Natural killer cell (primary cell): ENCODE measurements around the gene DCHS2. TPM values are rescaled to one million over a fixed set of nuclear protein-coding genes. Genes with fewer than 3 reads are reported as not detected.

Experiments used
- ATAC-seq, 3 donors: fragments of 150-1000 bp in 2 of 3; fragments of 200-7000 bp in 1 of 3; cut with Tn5 transposase; 1 replicate in 1 of 3; 2 replicates in 2 of 3; pipeline ENCODE4 v1.10.0; 2021; ENCODE audit warnings: mild to moderate bottlenecking in 2 of 3, moderate library complexity in 2 of 3
- DNase-seq, 2 donors: peaks; one replicate each; pipeline versions ENCODE4 v3.0.0 to v3.0.0-alpha.2; 2013 to 2021; ENCODE audit warnings: mixed read lengths in 1 of 2
- H3K27ac ChIP-seq: one replicate; pipeline ENCODE4 v1.5.1; 2013; ENCODE audit warnings: mild to moderate bottlenecking, low read length
- H3K27me3 ChIP-seq: one replicate; pipeline ENCODE4 v1.6.1; 2013; ENCODE audit warnings: low read length; ENCODE audit not compliant: control insufficient read depth, insufficient read depth
- H3K36me3 ChIP-seq: one replicate; pipeline ENCODE4 v1.6.1; 2013; ENCODE audit warnings: low read length; ENCODE audit not compliant: control insufficient read depth, insufficient read depth
- H3K4me1 ChIP-seq: one replicate; pipeline ENCODE4 v1.6.1; 2013; ENCODE audit warnings: low read length; ENCODE audit not compliant: control insufficient read depth, insufficient read depth
- H3K4me3 ChIP-seq: one replicate; pipeline ENCODE4 v1.5.1; 2013; ENCODE audit warnings: low read length
- H3K9me3 ChIP-seq: one replicate; pipeline ENCODE4 v1.6.1; 2013; ENCODE audit warnings: low read length; ENCODE audit not compliant: control insufficient read depth, insufficient read depth
- H3K27ac Mint-ChIP-seq, 2 donors: one replicate each; pipeline ENCODE4 v1.8.0; 2022; ENCODE audit warnings: mild to moderate bottlenecking in 2 of 2, mixed read lengths in 2 of 2, moderate library complexity in 1 of 2
- H3K27me3 Mint-ChIP-seq, 2 donors: one replicate each; pipeline ENCODE4 v1.8.0; 2022; ENCODE audit warnings: low read depth in 2 of 2, mixed read lengths in 2 of 2
- H3K36me3 Mint-ChIP-seq: one replicate; pipeline ENCODE4 v1.8.0; 2022; ENCODE audit warnings: mixed read lengths
- H3K4me1 Mint-ChIP-seq, 2 donors: one replicate each; pipeline ENCODE4 v1.8.0; 2022; ENCODE audit warnings: mixed read lengths in 2 of 2
- H3K4me3 Mint-ChIP-seq: one replicate; pipeline ENCODE4 v1.8.0; 2022; ENCODE audit warnings: mild to moderate bottlenecking, moderate library complexity, mixed read lengths
- H3K9me3 Mint-ChIP-seq, 2 donors: one replicate each; pipeline ENCODE4 v1.8.0; 2022; ENCODE audit warnings: mixed read lengths in 2 of 2
- CTCF ChIP-seq: fragments of 200-600 bp; IDR thresholded peaks from one replicate; pipeline ENCODE4 v1.8.0; 2022; ENCODE audit warnings: antibody characterized with exemption
- WGBS: methylation state at CpG from one replicate; pipeline ENCODE4 v1.1.7; 2013; ENCODE audit warnings: missing lambda C conversion rate; ENCODE audit not compliant: insufficient coverage; 5-methylcytosine and 5-hydroxymethylcytosine counted together
- intact Hi-C: fragments of 100-400 bp; cut with micrococcal nuclease; formaldehyde crosslinking; loops from one replicate; pipeline ENCODE4 v1.14.2; 2022
- total RNA-seq, 4 donors: library from RNA; stranded (reverse); fragments of 120-200 nt in 1 of 4; gene quantifications; one replicate each; pipeline versions ENCODE4 v1.2.3 to v1.2.4, GENCODE V29; 2013 to 2022

DCHS2 gene
- total RNA-seq, 3 donors from 2014 or later (not counting 1 experiment from before 2014, with no cell fraction given), result not detected

- H3K9me3 ChIP-seq, result no peaks in the 10 kb centered on the region
- intact Hi-C loops, result no loop called here
- no peaks in the 10 kb centered on the region for H3K36me3 Mint-ChIP-seq
- no peak overlapping the region for H3K27ac Mint-ChIP-seq
- no peak for DNase-seq
- WGBS, result 7% methylated on average over 76 of the region's 76 CpGs
- no peak overlapping the region for H3K27ac ChIP-seq
- peaks cover 16% of the 10 kb centered on the region for H3K4me1 ChIP-seq
- peaks cover 27% of the 10 kb centered on the region for H3K27me3 ChIP-seq
- no peak overlapping the region for H3K4me3 Mint-ChIP-seq
- peak overlapping the region; percentile 20 for H3K4me3 ChIP-seq
- no peak for ATAC-seq
- TF ChIP-seq CTCF, result no peak
- H3K27me3 Mint-ChIP-seq, result peaks cover 45 to 46% of the 10 kb centered on the region in 2 donors
- no peaks in the 10 kb centered on the region for H3K4me1 Mint-ChIP-seq
- no peaks in the 10 kb centered on the region for H3K36me3 ChIP-seq
- H3K9me3 Mint-ChIP-seq, result no peaks in the 10 kb centered on the region
Observed at GRCh38 chr4:154490583-154491340, 837 bp downstream of the DCHS2 start.

- no peak overlapping the region for H3K27ac ChIP-seq
- no peaks in the 10 kb centered on the region for H3K9me3 ChIP-seq
- Mint-ChIP-seq H3K27me3 (peaks cover 40 to 44% of the 10 kb centered on the region in 2 donors), H3K9me3 (no peaks in the 10 kb centered on the region), H3K4me3 (no peak overlapping the region), H3K27ac (no peak overlapping the region), H3K4me1 (no peaks in the 10 kb centered on the region), H3K36me3 (no peaks in the 10 kb centered on the region)
- H3K4me3 ChIP-seq, result no peak overlapping the region
- H3K4me1 ChIP-seq, result peaks cover 16% of the 10 kb centered on the region
- DNase-seq (no peak), ATAC-seq (no peak)
- H3K36me3 ChIP-seq, result no peaks in the 10 kb centered on the region
- intact Hi-C loops, result no loop called here
- TF ChIP-seq CTCF, result no peak
- 9% methylated on average over 55 of the region's 55 CpGs for WGBS
- H3K27me3 ChIP-seq, result peaks cover 27% of the 10 kb centered on the region
Observed at GRCh38 chr4:154490234-154490582, 1.4 kb downstream of the DCHS2 start.

- H3K4me1 Mint-ChIP-seq, result no peaks in the 10 kb centered on the region
- no peak for ATAC-seq
- TF ChIP-seq CTCF, result no peak
- Histone ChIP-seq H3K27ac (no peak overlapping the region), H3K36me3 (no peaks in the 10 kb centered on the region), H3K4me1 (peaks cover 16% of the 10 kb centered on the region), H3K9me3 (no peaks in the 10 kb centered on the region), H3K27me3 (peaks cover 25% of the 10 kb centered on the region), H3K4me3 (no peak overlapping the region)
- 37% methylated on average over 56 of the region's 56 CpGs for WGBS
- intact Hi-C loops, result no loop called here
- no peak overlapping the region for H3K27ac Mint-ChIP-seq
- no peak overlapping the region for H3K4me3 Mint-ChIP-seq
- DNase-seq, result no peak
- no peaks in the 10 kb centered on the region for H3K9me3 Mint-ChIP-seq
- H3K27me3 Mint-ChIP-seq, result peaks cover 40 to 44% of the 10 kb centered on the region in 2 donors
- no peaks in the 10 kb centered on the region for H3K36me3 Mint-ChIP-seq
Observed at GRCh38 chr4:154489558-154490233, 1.9 kb downstream of the DCHS2 start.
